ENCODE results near the gene DMAC2.

DMAC2 gene

GRCh38 chr19:41449865-41450178 lies 10.1 kb upstream of the DMAC2 start:
- H3K4me3 ChIP-seq (ENCODE audit: low read depth, low read length) = no peak overlapping the region
- TF ChIP-seq CTCF (IDR thresholded peaks at IDR 0.05; ENCODE audit: low read depth, low read length) = no peak

GRCh38 chr19:41449079-41449864 lies 9.6 kb upstream of the DMAC2 start:
- H3K4me3 ChIP-seq (ENCODE audit: low read depth, low read length) = peak overlapping the region; percentile 23; the same call in 1 of the 2 replicates
- peak; percentile 98 for TF ChIP-seq CTCF (IDR thresholded peaks at IDR 0.05; ENCODE audit: low read depth, low read length)

- TF ChIP-seq CTCF (IDR thresholded peaks at IDR 0.05; ENCODE audit: low read depth, low read length) = no peak
- no peak overlapping the region for H3K4me3 ChIP-seq (ENCODE audit: low read depth, low read length)
These were observed 8.1 kb upstream of the DMAC2 start for GRCh38 chr19:41447732-41448332.

GRCh38 chr19:41445575-41445974 lies 5.9 kb upstream of the DMAC2 start:
- no peak for TF ChIP-seq CTCF (IDR thresholded peaks at IDR 0.05; ENCODE audit: low read depth, low read length)
- no peak overlapping the region for H3K4me3 ChIP-seq (ENCODE audit: low read depth, low read length)

GRCh38 chr19:41443813-41444455 lies 4.2 kb upstream of the DMAC2 start:
- no peak for TF ChIP-seq CTCF (IDR thresholded peaks at IDR 0.05; ENCODE audit: low read depth, low read length)
- no peak overlapping the region for H3K4me3 ChIP-seq (ENCODE audit: low read depth, low read length)

- no peak for TF ChIP-seq CTCF (IDR thresholded peaks at IDR 0.05; ENCODE audit: low read depth, low read length)
- H3K4me3 ChIP-seq (ENCODE audit: low read depth, low read length) = no peak within 1 kb of the TSS
These were observed 3.0 kb upstream of the DMAC2 start, which contains the start of gene ERICH4 for GRCh38 chr19:41442473-41443355. Gene ERICH4, plus strand, starts transcription at chr19:41443156. Its CDS starts 14 bp downstream, at chr19:41443170.
